ENCODE data around the gene GLUD1. TPM values are rescaled to one million over a fixed set of nuclear protein-coding genes. Genes with fewer than 3 reads are reported as not detected.
"Not testable (repeated sequence)": the region's sequence is repeated elsewhere in the genome, so short reads cannot be mapped to it uniquely, and the experiment has no call there.

The GLUD1 gene
- total and polyA plus RNA-seq, 2 experiments from 2014 or later = 178 to 698 TPM

DNA sequence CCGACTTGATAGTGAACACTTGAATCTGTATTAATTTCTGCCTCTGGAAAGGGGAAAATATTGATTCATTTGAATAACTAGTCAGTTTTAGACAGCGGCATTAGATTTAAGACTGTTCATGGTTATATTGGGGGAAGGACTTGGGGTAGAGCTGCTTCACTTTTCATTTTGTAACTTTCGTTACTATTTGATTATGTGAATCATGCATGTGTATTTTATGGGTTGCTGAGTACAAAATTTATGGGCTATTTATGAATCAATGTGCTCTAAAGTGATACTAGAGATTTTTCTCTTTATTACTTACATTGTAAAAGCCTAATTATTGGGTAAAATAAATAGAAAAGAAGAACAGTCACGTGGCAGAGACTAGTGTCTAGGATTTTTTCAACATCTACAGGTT is 4.9 kb downstream of the GLUD1 start:
- H4K20me1 ChIP-seq (ENCODE audit: insufficient read depth, poor library complexity, severe bottlenecking) = peaks cover 51% of the 10 kb centered on the region
- H3K9me2 ChIP-seq (replicated peaks; ENCODE audit: insufficient read depth) = no peaks in the 10 kb centered on the region
- WGBS (ENCODE audit: low lambda C conversion rate, missing lambda C conversion rate) = 79% methylated on average over 4 of the region's 4 CpGs
- H3K4me1 ChIP-seq (ENCODE audit: insufficient read depth) = peaks cover 26% of the 10 kb centered on the region
- peaks cover 94% of the 10 kb centered on the region for H3K79me2 ChIP-seq
- no peaks in the 10 kb centered on the region for H3K9me3 ChIP-seq (ENCODE audit: low read depth)
- no peak overlapping the region for H3K4me3 ChIP-seq
- H3K27ac ChIP-seq = no peak overlapping the region
- no peaks in the 10 kb centered on the region for H3K27me3 ChIP-seq
- no peak for DNase-seq (ENCODE audit: low spot score)
- H3K36me3 ChIP-seq (replicated peaks; ENCODE audit: insufficient read depth, low read depth) = no peaks in the 10 kb centered on the region
- no peak overlapping the region for H2AFZ ChIP-seq
- peak overlapping the region; percentile 84 for H3K4me2 ChIP-seq
- TF ChIP-seq, protein P1, sequence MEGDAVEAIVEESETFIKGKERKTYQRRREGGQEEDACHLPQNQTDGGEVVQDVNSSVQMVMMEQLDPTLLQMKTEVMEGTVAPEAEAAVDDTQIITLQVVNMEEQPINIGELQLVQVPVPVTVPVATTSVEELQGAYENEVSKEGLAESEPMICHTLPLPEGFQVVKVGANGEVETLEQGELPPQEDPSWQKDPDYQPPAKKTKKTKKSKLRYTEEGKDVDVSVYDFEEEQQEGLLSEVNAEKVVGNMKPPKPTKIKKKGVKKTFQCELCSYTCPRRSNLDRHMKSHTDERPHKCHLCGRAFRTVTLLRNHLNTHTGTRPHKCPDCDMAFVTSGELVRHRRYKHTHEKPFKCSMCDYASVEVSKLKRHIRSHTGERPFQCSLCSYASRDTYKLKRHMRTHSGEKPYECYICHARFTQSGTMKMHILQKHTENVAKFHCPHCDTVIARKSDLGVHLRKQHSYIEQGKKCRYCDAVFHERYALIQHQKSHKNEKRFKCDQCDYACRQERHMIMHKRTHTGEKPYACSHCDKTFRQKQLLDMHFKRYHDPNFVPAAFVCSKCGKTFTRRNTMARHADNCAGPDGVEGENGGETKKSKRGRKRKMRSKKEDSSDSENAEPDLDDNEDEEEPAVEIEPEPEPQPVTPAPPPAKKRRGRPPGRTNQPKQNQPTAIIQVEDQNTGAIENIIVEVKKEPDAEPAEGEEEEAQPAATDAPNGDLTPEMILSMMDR (IDR thresholded peaks at IDR 0.05; ENCODE audit: poor library complexity) = no peak

DNA sequence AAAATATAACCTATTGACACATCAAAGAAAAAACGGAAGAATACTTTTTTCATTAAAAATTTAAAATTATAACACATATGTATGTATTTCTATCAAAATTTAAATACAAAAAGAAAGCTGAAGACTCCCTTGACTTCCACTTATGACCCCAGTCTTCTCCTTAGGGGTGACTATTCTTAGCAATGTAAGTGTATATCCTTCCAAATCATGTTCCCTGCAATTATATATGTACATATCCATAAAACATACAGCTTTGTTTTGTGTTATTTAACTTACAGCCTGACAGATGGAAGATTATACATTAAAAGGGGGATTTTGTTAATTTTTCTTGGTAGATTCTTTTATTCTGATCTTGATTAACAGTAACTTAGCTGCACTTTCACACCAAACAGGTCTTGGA is 9.1 kb downstream of the GLUD1 start:
- no peak overlapping the region for H3K27ac ChIP-seq
- H3K27me3 ChIP-seq = no peaks in the 10 kb centered on the region
- peaks cover 76% of the 10 kb centered on the region for H3K79me2 ChIP-seq
- no peak overlapping the region for H3K4me2 ChIP-seq
- no peak for DNase-seq (ENCODE audit: low spot score)
- H4K20me1 ChIP-seq (ENCODE audit: insufficient read depth, poor library complexity, severe bottlenecking) = peaks cover 27% of the 10 kb centered on the region
- peaks cover 25% of the 10 kb centered on the region for H3K4me1 ChIP-seq (ENCODE audit: insufficient read depth)
- no peaks in the 10 kb centered on the region for H3K36me3 ChIP-seq (replicated peaks; ENCODE audit: insufficient read depth, low read depth)
- H3K9me2 ChIP-seq (replicated peaks; ENCODE audit: insufficient read depth) = no peaks in the 10 kb centered on the region
- WGBS (ENCODE audit: low lambda C conversion rate, missing lambda C conversion rate) = 97% methylated on average over 1 of the region's 1 CpG
- TF ChIP-seq, protein P1 (IDR thresholded peaks at IDR 0.05; ENCODE audit: poor library complexity) = no peak
- TF ChIP-seq EZH2phosphoT487 (IDR thresholded peaks at IDR 0.05; ENCODE audit: low read depth, severe bottlenecking, unreplicated experiment) = no peak
- H3K9me3 ChIP-seq (ENCODE audit: low read depth) = no peaks in the 10 kb centered on the region
- H3K4me3 ChIP-seq = no peak overlapping the region
- no peak overlapping the region for H2AFZ ChIP-seq

GRCh38 chr10:87084291-87084782 is 10.3 kb downstream of the GLUD1 start:
- H3K9me2 ChIP-seq (replicated peaks; ENCODE audit: insufficient read depth); DNase-seq (ENCODE audit: low spot score); H3K27me3 ChIP-seq; H3K4me3 ChIP-seq; H3K36me3 ChIP-seq (replicated peaks; ENCODE audit: insufficient read depth, low read depth); H3K9me3 ChIP-seq (ENCODE audit: low read depth); H2AFZ ChIP-seq: not testable (repeated sequence)
- peak overlapping the region; percentile 60 for H3K27ac ChIP-seq
- peaks cover 15% of the 10 kb centered on the region for H3K4me1 ChIP-seq (ENCODE audit: insufficient read depth)
- H4K20me1 ChIP-seq (ENCODE audit: insufficient read depth, poor library complexity, severe bottlenecking) = peaks cover 19% of the 10 kb centered on the region
- H3K4me2 ChIP-seq = peak overlapping the region; percentile 5
- peaks cover 67% of the 10 kb centered on the region for H3K79me2 ChIP-seq

GRCh38 chr10:87083576-87084290 is 10.9 kb downstream of the GLUD1 start:
- not testable (repeated sequence) for H3K9me3 ChIP-seq (ENCODE audit: low read depth); H3K27me3 ChIP-seq; H2AFZ ChIP-seq; H3K9me2 ChIP-seq (replicated peaks; ENCODE audit: insufficient read depth); H3K4me3 ChIP-seq; H3K36me3 ChIP-seq (replicated peaks; ENCODE audit: insufficient read depth, low read depth); DNase-seq (ENCODE audit: low spot score)
- Histone ChIP-seq H3K4me1 (ENCODE audit: insufficient read depth) (peaks cover 15% of the 10 kb centered on the region), H4K20me1 (ENCODE audit: insufficient read depth, poor library complexity, severe bottlenecking) (peaks cover 19% of the 10 kb centered on the region), H3K79me2 (peaks cover 67% of the 10 kb centered on the region), H3K27ac (peak overlapping the region; percentile 60), H3K4me2 (peak overlapping the region; percentile 5)
- 56% methylated on average over 5 of the region's 5 CpGs for WGBS (ENCODE audit: low lambda C conversion rate, missing lambda C conversion rate)

DNA sequence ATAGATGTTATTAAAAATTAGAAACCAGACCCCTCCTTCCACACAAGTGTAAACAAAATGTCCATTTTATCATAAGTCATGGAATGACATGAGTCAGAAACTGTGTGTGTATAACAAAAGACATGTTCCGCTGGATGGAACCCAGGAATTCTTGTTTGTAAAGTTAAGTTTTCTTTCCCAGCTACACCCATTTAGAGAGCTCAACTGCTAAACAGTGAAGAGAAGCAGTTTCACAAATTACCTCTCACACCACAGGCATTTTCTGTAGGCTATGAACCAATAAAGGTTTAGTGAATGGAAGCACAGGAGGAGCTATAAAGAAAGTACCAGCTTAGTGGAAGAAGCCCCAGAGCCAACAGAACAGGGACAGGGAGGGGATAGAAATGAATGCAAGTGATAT is 12.4 kb downstream of the GLUD1 start:
- 53% methylated on average over 1 of the region's 1 CpG for WGBS (ENCODE audit: low lambda C conversion rate, missing lambda C conversion rate)
- Histone ChIP-seq H4K20me1 (ENCODE audit: insufficient read depth, poor library complexity, severe bottlenecking) (peaks cover 10% of the 10 kb centered on the region), H3K27ac (peak overlapping the region; percentile 60), H3K4me1 (ENCODE audit: insufficient read depth) (peaks cover 15% of the 10 kb centered on the region), H3K4me2 (peak overlapping the region; percentile 3), H3K79me2 (peaks cover 67% of the 10 kb centered on the region)
- not testable (repeated sequence) for H3K9me2 ChIP-seq (replicated peaks; ENCODE audit: insufficient read depth); H2AFZ ChIP-seq; DNase-seq (ENCODE audit: low spot score); H3K36me3 ChIP-seq (replicated peaks; ENCODE audit: insufficient read depth, low read depth); H3K9me3 ChIP-seq (ENCODE audit: low read depth); H3K27me3 ChIP-seq; H3K4me3 ChIP-seq

- DNase-seq (ENCODE audit: low spot score); H3K4me3 ChIP-seq; H4K20me1 ChIP-seq (ENCODE audit: insufficient read depth, poor library complexity, severe bottlenecking); H3K36me3 ChIP-seq (replicated peaks; ENCODE audit: insufficient read depth, low read depth); H3K9me2 ChIP-seq (replicated peaks; ENCODE audit: insufficient read depth); H3K9me3 ChIP-seq (ENCODE audit: low read depth); H2AFZ ChIP-seq; H3K27me3 ChIP-seq: not testable (repeated sequence)
- Histone ChIP-seq H3K4me2 (peak overlapping the region; percentile 3), H3K4me1 (ENCODE audit: insufficient read depth) (peaks cover 15% of the 10 kb centered on the region), H3K79me2 (peaks cover 66% of the 10 kb centered on the region), H3K27ac (peak overlapping the region; percentile 60)
- 50% methylated on average over 1 of the region's 3 CpGs for WGBS (ENCODE audit: low lambda C conversion rate, missing lambda C conversion rate)
Observed at GRCh38 chr10:87081574-87081973, 13.1 kb downstream of the GLUD1 start.

DNA sequence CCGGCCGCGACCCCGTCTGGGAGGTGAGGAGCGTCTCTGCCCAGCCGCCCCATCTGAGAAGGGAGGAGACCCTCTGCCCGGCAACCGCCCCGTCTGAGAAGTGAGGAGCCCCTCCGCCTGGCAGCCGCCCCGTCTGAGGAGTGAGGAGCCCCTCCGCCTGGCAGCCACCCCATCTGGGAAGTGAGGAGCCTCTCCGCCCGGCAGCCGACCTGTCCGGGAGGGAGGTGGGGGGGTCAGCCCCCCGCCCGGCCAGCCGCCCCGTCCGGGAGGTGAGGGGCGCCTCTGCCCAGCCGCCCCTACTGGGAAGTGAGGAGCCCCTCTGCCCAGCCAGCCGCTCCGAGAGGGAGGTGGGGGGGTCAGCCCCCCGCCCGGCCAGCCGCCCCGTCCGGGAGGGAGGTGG is 14.0 kb downstream of the GLUD1 start:
- H2AFZ ChIP-seq; DNase-seq (ENCODE audit: low spot score); H3K9me2 ChIP-seq (replicated peaks; ENCODE audit: insufficient read depth); H3K4me2 ChIP-seq; H4K20me1 ChIP-seq (ENCODE audit: insufficient read depth, poor library complexity, severe bottlenecking); H3K36me3 ChIP-seq (replicated peaks; ENCODE audit: insufficient read depth, low read depth); H3K9me3 ChIP-seq (ENCODE audit: low read depth); H3K27me3 ChIP-seq; H3K27ac ChIP-seq; H3K4me3 ChIP-seq: not testable (repeated sequence)
- peaks cover 15% of the 10 kb centered on the region for H3K4me1 ChIP-seq (ENCODE audit: insufficient read depth)
- 90% methylated on average over 2 of the region's 31 CpGs for WGBS (ENCODE audit: low lambda C conversion rate, missing lambda C conversion rate)
- peaks cover 59% of the 10 kb centered on the region for H3K79me2 ChIP-seq
